Stimulated activated CD8-positive, alpha-beta memory T cell treated with anti-CD3 and anti-CD28 coated beads, Interleukin-2, amount 100 ng/mL, for 48 hours (primary cell): ENCODE results near the gene CASP12.

Source experiments
- DNase-seq, 2 donors: peaks; one replicate each; pipeline ENCODE4 v3.0.0-alpha.2; 2020; ENCODE audit warnings: low read depth in 2 of 2

The CASP12 gene

GRCh38 chr11:104837969-104838639 lies 60.2 kb downstream of the CASP12 start:
- DNase-seq = no peak

GRCh38 chr11:104836691-104837090 lies 61.6 kb downstream of the CASP12 start:
- DNase-seq = no peak
